Panc1 (cell line): ENCODE data around the gene DNMT3L. TPM values are rescaled to one million over a fixed set of nuclear protein-coding genes. Genes with fewer than 3 reads are reported as not detected.

Experiments
- ATAC-seq: fragments of 200-7000 bp; cut with Tn5 transposase; 2 replicates; pipeline ENCODE4 v1.9.1; 2020; ENCODE audit warnings: mild to moderate bottlenecking, moderate library complexity
- BruUV-seq: library from RNA; stranded (reverse); fragments of 400-500 nt; replicated peaks from 2 replicates; lab custom pipeline; 2021; lab: Mats Ljungman, UMichigan
- CTCF ChIA-PET: fragments of 300-600 bp; sonication (Branson Sonifier 250); formaldehyde crosslinking; loops from one replicate; lab custom pipeline; 2022; ENCODE audit warnings: antibody characterized with exemption; lab: Charles Lee
- POLR2A ChIA-PET: fragments of 300-600 bp; sonication (Branson Sonifier 250); formaldehyde crosslinking; loops from one replicate; lab custom pipeline; 2022; ENCODE audit warnings: antibody characterized with exemption; lab: Charles Lee
- DNase-seq: peaks from one replicate; pipeline ENCODE4 v3.0.0-alpha.2; 2010; ENCODE audit warnings: low read depth, low spot score
- H3K27ac ChIP-seq: 2 replicates; pipeline ENCODE4 v1.5.1; 2011; ENCODE audit warnings: mild to moderate bottlenecking, low read length, inconsistent platforms
- H3K27me3 ChIP-seq: fragments of 200-500 bp; sonication (Bioruptor generic); 2 replicates; pipeline ENCODE4 v1.6.0; 2014; ENCODE audit warnings: low read length, inconsistent platforms; ENCODE audit not compliant: control insufficient read depth, insufficient read depth
- H3K36me3 ChIP-seq: fragments of 200-500 bp; sonication (Bioruptor generic); 2 replicates; pipeline ENCODE4 v1.5.1; 2014; ENCODE audit warnings: inconsistent platforms, mild to moderate bottlenecking, low read length, moderate library complexity; ENCODE audit not compliant: control insufficient read depth, insufficient read depth
- H3K4me1 ChIP-seq: 2 replicates; pipeline ENCODE4 v1.5.1; 2011; ENCODE audit warnings: inconsistent platforms, mild to moderate bottlenecking, low read length, moderate library complexity; ENCODE audit not compliant: control insufficient read depth, insufficient read depth
- H3K4me3 ChIP-seq, 2 experiments: 2 replicates each; pipeline ENCODE4 v1.5.1; 2011 to 2012; ENCODE audit warnings: low read depth in 2 of 2, low read length in 2 of 2, mild to moderate bottlenecking in 2 of 2, inconsistent platforms in 1 of 2, moderate library complexity in 1 of 2
- H3K9me3 ChIP-seq: fragments of 200-500 bp; sonication (Bioruptor generic); 2 replicates; pipeline ENCODE4 v1.5.1; 2014; ENCODE audit warnings: low read depth, mild to moderate bottlenecking, inconsistent platforms, low read length, moderate library complexity; ENCODE audit not compliant: control insufficient read depth, insufficient read depth
- POLR2AphosphoS5 ChIP-seq: IDR thresholded peaks from 2 replicates; pipeline ENCODE4 v1.6.1; 2012; ENCODE audit warnings: mild to moderate bottlenecking, low read depth, low read length, moderate library complexity
- SIN3A ChIP-seq: IDR thresholded peaks from 2 replicates; pipeline ENCODE4 v1.6.1; 2012; ENCODE audit warnings: low read depth, mild to moderate bottlenecking, low read length, moderate library complexity, borderline replicate concordance; ENCODE audit not compliant: insufficient read depth
- TCF7L2 ChIP-seq: IDR thresholded peaks from 2 replicates; pipeline ENCODE4 v1.6.1; 2011; ENCODE audit warnings: mild to moderate bottlenecking, low read depth, low read length, inconsistent platforms
- in situ Hi-C: cut with HindIII; loops from 2 replicates; pipeline ENCODE4 v1.10.0; 2016; ENCODE audit warnings: low sequenced_read_pairs, low pct_unique_long_range_greater_than_20kb
- intact Hi-C: fragments of 100-400 bp; cut with micrococcal nuclease; formaldehyde crosslinking; loops from one replicate; pipeline ENCODE4 v1.10.0; 2022; ENCODE audit not compliant: unreplicated experiment
- total RNA-seq: library from RNA; stranded (reverse); gene quantifications from one replicate; pipeline ENCODE4 v1.2.1, GENCODE V29; 2021; ENCODE audit not compliant: unreplicated experiment
- TF ChIP-seq, protein P1 (sequence below): fragments of 450-650 bp; IDR thresholded peaks from 2 replicates; pipeline ENCODE4 v1.5.1; 2017; ENCODE audit warnings: mild to moderate bottlenecking
- TF ChIP-seq, protein P2 (sequence below), 2 experiments: IDR thresholded peaks; 2 replicates each; pipeline ENCODE4 v1.6.1; 2011 to 2012; ENCODE audit warnings: low read depth in 2 of 2, control low read depth in 1 of 2, low read length in 1 of 2, mild to moderate bottlenecking in 1 of 2, moderate library complexity in 1 of 2; ENCODE audit not compliant: insufficient read depth in 1 of 2

The DNMT3L gene
- total RNA-seq, 1 experiment from 2014 or later, result not detected

DNA sequence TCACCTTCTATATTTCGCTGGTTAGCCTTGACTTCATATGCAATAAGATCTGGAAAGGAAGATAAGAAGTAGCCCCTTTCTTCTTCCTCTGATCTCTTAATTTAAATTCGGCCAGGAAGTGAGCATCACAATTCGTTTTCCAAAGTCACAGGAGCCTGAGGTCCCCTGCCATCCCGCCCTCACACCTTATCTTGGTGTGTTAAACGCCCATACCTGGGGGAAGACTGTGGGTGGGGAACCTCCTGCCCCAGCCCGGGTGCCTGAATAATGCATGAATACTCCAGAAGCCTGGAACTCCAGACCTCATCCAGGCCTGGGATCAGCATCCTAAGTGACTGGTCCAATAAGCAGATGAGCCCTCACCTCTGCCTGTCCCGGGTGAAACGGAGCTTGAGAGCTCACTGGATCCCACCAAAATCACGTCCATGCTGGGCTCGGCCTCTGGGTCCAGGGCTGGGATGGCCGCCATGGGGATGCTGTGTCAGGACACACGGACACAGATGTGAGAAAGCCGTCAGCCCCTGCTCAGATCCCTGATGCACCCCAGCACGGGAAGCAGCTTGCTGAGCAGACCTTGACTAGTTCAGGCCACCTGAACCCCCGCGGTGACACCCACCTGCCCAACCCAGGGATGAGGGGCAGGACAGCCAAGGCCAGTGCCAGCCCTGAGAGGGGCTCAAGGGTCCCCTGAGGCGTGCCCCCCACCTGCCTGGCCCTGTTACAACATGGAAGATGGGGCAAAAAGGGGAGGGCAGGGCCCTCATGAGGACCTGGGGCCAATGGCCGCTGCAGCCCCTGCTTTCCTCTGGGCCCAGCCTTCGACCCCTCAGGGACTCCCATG, 686 bp downstream of the DNMT3L start:
- in situ Hi-C loops, result no loop called here
- H3K27me3 ChIP-seq, result no peaks in the 10 kb centered on the region
- H3K9me3 ChIP-seq, result no peaks in the 10 kb centered on the region
- TF ChIP-seq TCF7L2, result no peak
- TF ChIP-seq, protein P1, sequence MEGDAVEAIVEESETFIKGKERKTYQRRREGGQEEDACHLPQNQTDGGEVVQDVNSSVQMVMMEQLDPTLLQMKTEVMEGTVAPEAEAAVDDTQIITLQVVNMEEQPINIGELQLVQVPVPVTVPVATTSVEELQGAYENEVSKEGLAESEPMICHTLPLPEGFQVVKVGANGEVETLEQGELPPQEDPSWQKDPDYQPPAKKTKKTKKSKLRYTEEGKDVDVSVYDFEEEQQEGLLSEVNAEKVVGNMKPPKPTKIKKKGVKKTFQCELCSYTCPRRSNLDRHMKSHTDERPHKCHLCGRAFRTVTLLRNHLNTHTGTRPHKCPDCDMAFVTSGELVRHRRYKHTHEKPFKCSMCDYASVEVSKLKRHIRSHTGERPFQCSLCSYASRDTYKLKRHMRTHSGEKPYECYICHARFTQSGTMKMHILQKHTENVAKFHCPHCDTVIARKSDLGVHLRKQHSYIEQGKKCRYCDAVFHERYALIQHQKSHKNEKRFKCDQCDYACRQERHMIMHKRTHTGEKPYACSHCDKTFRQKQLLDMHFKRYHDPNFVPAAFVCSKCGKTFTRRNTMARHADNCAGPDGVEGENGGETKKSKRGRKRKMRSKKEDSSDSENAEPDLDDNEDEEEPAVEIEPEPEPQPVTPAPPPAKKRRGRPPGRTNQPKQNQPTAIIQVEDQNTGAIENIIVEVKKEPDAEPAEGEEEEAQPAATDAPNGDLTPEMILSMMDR, result no peak
- no peak for TF ChIP-seq POLR2AphosphoS5
- no peak for TF ChIP-seq SIN3A
- TF ChIP-seq, protein P2, sequence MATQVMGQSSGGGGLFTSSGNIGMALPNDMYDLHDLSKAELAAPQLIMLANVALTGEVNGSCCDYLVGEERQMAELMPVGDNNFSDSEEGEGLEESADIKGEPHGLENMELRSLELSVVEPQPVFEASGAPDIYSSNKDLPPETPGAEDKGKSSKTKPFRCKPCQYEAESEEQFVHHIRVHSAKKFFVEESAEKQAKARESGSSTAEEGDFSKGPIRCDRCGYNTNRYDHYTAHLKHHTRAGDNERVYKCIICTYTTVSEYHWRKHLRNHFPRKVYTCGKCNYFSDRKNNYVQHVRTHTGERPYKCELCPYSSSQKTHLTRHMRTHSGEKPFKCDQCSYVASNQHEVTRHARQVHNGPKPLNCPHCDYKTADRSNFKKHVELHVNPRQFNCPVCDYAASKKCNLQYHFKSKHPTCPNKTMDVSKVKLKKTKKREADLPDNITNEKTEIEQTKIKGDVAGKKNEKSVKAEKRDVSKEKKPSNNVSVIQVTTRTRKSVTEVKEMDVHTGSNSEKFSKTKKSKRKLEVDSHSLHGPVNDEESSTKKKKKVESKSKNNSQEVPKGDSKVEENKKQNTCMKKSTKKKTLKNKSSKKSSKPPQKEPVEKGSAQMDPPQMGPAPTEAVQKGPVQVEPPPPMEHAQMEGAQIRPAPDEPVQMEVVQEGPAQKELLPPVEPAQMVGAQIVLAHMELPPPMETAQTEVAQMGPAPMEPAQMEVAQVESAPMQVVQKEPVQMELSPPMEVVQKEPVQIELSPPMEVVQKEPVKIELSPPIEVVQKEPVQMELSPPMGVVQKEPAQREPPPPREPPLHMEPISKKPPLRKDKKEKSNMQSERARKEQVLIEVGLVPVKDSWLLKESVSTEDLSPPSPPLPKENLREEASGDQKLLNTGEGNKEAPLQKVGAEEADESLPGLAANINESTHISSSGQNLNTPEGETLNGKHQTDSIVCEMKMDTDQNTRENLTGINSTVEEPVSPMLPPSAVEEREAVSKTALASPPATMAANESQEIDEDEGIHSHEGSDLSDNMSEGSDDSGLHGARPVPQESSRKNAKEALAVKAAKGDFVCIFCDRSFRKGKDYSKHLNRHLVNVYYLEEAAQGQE (IDR thresholded peaks at IDR 0.05; ENCODE audit: insufficient read depth in 1 of 2, low read depth in 2 of 2, low read length in 1 of 2), result no peak
- DNase-seq, result no peak
- no peaks in the 10 kb centered on the region for H3K4me1 ChIP-seq
- intact Hi-C loops, result no loop called here
- H3K4me3 ChIP-seq, result no peak overlapping the region
- ChIA-PET CTCF (no interaction called here), POLR2A (no interaction called here)
- no peaks in the 10 kb centered on the region for H3K36me3 ChIP-seq
- no peak overlapping the region for H3K27ac ChIP-seq
- BruUV-seq, result no TSS peak
- ATAC-seq, result no peak

DNA sequence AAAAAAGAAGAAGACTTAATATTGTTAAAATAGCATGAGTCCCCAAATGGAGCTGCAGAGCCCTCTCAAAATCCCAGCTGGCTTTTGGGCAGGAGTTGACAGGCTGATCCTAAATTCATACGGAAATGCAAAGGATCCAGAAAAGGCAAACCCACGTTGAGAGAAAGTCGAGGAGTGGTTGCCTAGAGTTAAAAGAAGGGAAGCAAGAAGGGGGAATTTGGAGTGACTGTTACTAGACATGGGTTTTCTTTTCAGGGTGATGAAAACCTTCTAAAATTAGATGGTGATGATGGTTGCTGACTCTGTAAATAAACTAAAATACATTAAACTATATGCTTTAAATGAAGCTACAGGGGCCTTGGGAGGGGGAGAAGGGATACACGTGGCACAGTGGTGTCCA, 1.6 kb downstream of the DNMT3L start:
- Histone ChIP-seq H3K4me1 (no peaks in the 10 kb centered on the region), H3K36me3 (no peaks in the 10 kb centered on the region), H3K27ac (no peak overlapping the region), H3K4me3 (no peak overlapping the region), H3K9me3 (no peaks in the 10 kb centered on the region), H3K27me3 (no peaks in the 10 kb centered on the region)
- in situ Hi-C loops (no loop called here), intact Hi-C loops (no loop called here)
- TF ChIP-seq, protein P1, result no peak
- no peak for TF ChIP-seq POLR2AphosphoS5
- no peak for TF ChIP-seq SIN3A
- TF ChIP-seq, protein P2 (IDR thresholded peaks at IDR 0.05; ENCODE audit: insufficient read depth in 1 of 2, low read depth in 2 of 2, low read length in 1 of 2), result no peak
- ChIA-PET CTCF (no interaction called here), POLR2A (no interaction called here)
- BruUV-seq, result no TSS peak
- no peak for DNase-seq
- ATAC-seq, result no peak
